NOMO-1 treated with DMSO at 0.1 percent for 48 hours (cell line): Measurements from ENCODE around the gene FGFR2.
A peak's percentile ranks its signal among the peaks of the same experiment; 100 is the strongest.

Experiments
- DNase-seq: peaks from one replicate; lab custom pipeline; 2025; ENCODE audit not compliant: unreplicated experiment; lab: John Stamatoyannopoulos, UW

The FGFR2 gene

DNA sequence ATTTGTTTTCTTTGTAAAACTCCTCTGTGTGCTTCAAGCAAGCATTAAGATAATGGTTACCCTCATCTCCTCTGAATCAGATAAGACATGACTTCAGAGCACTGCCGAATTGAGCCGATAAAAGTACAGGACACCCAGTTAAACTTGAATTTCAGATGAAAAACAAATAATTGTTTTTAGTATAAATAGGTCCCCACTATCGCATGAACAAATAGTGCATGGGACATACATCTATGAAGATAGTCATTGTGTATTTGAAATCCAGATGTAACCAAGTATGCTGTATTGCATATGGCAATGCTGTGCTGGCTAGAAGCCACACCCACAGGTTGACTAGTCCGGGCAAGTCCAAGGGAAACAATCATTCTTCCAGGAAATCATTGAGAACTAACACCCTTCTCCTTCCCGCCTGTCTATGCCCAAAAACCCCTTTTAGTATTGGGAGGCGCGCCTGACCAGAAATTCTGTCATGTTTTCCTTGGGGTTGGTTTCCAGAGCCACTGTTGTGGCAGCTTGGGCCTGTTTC, 12.6 kb upstream of the FGFR2 start:
- DNase-seq, result no peak

GRCh38 chr10:121609426-121610380, 11.5 kb upstream of the FGFR2 start:
- no peak for DNase-seq

- DNase-seq, result no peak
Observed at GRCh38 chr10:121608469-121609190, 10.4 kb upstream of the FGFR2 start.

DNA sequence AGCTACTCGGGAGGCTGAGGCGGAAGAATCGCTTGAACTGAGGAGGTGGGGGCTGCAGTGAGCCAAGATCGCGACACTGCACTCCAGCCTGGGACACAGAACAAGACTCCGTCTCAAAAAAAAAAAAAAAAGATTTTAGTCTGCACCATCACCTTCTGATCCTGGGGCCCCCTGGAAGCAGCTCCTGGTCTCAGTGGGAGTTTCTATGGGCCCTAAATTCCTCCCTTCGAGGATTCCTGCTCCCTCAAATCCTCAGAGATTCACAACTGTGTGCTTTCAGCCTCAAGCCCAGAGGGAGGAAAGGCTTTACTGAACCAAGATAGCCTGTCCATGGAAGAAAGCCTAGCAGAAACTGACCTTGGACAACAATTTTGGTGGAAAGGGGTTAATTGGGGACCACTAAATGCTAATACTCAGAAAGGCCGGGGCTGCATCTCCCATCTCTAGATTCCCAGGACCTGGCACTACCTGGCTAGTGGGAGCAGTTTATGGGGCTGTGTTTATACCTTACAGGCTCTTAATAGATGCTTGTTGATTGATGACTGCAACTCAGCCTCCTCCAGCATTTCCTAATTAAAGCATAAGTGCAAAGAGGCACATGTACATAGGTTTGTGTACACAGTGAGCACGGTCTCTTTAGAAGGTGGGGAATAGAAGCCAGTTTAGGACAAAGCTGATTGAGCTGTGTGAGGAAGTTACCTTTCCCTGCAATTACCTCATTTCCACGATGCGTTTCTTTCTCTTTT, 9.2 kb upstream of the FGFR2 start:
- DNase-seq, result no peak

GRCh38 chr10:121605708-121606107, 7.5 kb upstream of the FGFR2 start:
- no peak for DNase-seq

- no peak for DNase-seq
Observed at GRCh38 chr10:121601458-121601857, 3.2 kb upstream of the FGFR2 start.

DNA sequence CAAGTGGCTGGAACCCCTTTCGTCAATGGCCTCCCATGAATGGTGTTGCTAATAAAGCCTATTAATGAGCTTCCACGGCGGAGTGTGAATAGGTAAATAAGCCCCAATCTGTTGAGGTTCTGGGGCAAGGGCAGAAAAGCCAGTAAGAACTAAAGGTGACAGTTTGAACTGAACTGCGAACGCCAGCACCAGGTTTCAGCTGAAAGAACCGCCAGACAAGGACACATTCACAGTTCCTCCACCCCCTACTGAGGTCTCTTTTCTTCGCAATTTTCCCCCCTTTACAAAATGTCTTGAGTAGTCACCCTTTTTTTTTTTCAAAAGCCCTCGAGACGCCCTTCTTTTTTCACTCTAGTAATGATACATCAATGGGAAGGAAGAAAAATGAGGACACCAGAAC, 2.4 kb upstream of the FGFR2 start:
- no peak for DNase-seq

DNA sequence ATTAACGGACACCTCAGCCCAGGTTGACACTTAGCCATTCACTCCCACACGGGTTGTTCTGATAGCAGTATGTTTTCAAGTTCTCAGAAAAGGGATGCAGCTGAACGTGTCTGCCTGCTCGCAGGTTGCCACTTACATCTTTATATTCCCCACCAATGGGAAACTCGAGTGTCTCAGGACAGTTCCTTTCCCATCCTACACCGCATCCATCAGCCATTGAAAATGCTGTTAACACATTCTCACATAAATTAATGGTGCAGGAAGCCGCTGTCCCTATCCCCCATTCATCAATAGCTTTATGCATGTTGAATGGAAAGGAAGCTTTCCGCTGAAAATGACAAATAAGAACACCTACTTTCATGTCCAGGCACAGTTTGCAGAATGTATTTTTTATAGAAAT, 1.7 kb upstream of the FGFR2 start:
- DNase-seq, result no peak

DNA sequence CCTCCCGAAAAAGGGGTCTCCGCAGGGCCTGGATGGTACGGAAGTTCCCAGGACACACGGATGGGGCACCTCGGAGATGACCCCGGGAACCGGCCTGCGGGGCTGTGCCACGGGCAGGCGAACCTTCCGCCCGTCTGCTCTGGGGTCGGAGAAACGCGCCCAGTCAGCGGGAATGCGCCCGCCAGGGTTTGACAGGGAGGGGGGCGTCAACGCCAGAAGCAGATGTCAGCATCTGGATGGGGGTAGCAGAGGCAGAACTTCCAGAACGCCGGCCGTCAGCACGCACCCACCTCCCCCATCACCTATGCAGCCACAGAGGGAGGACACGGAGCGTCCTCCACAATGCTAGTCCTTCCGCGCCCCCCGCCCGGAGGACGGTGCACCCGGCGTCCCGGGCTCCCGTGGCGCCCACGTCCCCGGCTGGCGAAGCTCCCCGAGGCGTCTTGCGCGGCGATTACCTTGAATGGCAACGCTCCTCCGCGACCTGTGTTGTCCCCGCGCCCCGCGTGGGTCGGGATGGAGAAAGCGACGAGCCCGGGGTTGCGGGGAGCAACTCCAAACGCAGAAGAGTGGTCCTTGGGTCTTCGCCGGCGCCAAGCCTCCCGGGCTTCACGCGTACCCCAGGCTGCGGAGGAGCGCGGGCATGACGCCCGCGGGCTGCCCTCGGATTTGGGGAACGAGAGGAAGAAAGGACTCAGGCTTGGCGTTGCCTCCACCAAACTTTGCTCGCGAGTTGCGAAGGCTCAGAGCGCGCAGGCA, 561 bp downstream of the FGFR2 start:
- no peak for DNase-seq

DNA sequence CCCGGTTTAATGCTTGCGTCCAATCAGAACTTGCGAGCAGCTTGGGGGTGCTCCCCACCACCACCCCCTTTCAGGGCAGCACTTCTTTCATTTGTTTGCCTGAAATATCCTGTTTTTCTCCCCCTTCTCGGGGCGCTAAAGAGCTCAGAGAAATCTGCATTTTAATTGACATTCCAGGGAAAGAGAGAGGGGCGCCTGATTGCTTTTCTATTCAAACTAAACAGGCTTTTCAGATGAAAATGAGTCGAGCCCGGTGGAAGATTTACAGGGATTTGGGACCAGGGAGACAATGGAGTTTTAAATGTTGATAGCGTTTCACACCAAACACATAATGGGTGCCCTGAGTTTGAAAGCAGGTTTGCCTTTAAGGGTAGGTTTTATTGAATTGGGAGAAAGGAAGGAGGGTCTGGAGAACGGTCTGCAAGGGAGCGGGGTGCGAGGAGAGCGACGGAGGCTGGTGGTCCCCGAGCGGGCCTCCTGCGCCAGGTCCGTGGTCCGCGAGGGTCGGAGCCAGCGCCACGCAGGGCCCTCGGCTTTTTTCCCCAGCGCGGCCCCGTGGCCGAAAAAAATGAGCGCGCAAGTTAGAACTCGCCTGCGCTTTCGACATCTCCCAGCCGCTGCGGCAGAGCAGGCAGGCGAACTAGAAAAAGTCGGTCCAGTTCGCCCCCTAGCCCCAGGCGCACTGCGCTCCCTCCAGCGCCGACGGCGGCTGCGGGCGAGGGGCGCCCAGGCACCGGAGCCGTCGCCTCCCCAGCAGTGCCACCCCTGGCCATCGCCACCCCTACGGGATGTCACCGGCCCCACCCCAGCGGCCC, 1.3 kb downstream of the FGFR2 start:
- peak; percentile 5 for DNase-seq

DNA sequence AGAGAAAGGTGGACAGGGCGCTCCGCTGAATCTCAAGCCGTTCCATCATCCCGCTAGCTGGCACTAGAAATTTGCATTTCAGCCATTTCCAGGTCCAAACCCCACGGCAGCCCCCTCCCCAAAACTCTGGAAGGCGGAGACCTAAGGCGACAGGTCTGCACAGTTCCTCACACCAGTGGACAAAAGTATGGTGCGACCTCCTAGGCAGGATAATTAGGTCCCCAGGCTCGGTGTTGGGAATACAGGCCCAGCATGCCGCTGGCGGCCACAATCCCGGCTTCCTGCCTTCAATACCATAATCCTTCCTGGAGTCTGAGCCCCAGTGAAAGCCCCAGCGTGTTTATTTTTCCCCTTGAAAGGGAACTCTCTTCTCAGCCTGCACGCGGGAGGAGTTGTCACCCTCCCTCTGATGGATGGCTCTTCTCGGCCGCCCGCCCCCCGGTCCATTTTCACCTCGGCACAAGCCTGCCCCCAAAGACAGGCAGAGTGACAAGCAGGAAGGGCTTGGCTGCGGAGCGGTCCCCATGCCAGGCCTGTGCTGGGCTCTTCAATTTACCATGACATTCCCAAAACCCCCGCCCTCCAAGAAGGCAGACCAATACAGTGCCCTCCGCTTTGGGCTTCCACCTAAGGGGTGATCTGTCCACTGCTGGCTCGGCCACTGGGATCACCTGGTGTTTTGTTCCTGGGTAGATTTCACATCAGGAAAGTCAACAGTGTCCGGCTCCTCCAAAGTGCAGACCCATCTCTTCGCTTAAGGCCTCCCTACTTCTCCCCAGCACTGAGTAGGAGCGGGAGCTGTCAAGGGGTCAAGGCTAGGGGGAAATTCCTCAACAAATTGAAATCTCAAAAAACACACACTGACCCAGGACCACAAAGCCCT, 2.2 kb downstream of the FGFR2 start:
- DNase-seq, result no peak

DNA sequence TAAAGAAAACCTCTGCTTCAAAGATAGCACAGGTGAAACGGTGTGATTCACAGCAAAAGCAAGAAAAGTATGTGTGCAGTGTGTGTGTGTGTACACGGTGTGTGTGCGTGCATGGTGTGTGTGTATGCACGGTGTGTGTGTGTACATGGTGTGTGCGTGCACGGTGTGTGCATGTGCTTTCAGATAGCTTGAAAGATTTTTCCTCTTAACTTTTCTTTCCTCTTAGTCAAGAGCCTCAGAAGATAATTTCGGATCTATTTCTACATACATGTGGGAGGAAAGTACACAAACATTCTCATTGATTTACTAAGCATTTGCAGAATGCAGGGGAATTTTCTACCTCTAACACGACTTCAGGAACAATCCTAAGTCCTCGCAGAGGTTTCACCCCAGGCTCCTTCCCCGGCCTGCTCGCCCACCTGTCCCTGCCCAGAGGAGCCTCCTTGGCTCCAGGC, 2.9 kb downstream of the FGFR2 start:
- no peak for DNase-seq

DNA sequence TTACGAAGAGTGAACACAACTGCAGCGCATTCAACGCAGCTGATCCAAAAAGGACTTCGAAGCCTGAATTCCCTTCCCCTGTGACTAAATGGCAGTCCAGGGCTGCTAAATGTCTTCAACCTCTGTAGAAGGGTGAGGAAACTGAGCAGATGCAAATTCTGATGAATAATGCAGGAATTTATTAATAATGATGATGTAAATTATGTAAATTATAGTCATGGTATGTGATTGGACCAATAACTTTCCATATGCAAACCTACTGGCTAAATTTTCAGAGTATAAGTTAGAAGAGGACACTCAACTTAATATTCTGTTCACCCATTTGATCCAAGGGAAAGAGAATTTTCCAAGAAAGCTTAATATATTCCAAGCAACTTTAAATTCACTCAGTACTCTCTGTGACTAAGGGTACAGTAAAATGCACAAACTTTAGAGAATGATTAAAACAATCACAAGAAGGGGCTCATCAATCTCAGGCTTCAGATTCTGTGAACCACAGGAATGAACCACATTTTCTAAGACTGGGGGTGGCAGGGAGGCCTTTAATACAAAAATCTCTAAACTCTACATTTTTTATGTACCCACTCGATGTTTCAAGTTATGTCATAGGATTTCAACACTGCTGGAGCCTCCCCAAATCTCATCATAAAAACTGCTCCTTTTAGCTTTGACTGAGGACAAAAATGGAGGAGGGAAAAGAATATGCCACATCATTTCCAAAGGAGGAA, 3.5 kb downstream of the FGFR2 start:
- DNase-seq, result no peak

DNA sequence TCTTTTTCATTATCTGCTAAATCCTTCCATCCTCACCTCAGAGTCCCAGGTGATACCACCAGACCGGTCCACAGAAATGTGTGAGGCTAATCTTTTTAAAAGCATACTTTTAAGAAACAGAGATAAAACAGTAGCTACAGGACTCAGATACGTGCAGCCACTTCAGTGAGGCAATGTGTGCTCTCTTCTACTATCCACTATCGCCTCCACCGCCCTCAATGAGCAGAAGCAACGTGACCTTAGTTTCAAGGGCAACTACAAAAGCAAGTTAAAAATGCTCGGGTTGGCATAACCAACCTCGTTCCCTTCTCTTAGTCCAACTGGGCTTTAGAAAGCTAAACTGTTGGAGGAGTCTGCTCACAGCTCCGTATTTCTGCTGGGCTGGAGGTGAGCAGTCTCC, 4.2 kb downstream of the FGFR2 start:
- DNase-seq, result no peak

- no peak for DNase-seq
Observed at GRCh38 chr10:121593281-121594075, 4.8 kb downstream of the FGFR2 start.

- no peak for DNase-seq
Observed at GRCh38 chr10:121592155-121592890, 5.9 kb downstream of the FGFR2 start.

- no peak for DNase-seq
Observed at GRCh38 chr10:121591186-121591585, 7.1 kb downstream of the FGFR2 start.
